HepG2 (cell line): ENCODE measurements around the gene GRM7. TPM values are rescaled to one million over a fixed set of nuclear protein-coding genes. Genes with fewer than 3 reads are reported as not detected.

Source experiments
- ATAC-seq: fragments of 200-7000 bp; cut with Tn5 transposase; 3 replicates; pipeline ENCODE4 v1.9.1; 2020; ENCODE audit warnings: mild to moderate bottlenecking, moderate library complexity
- BruUV-seq: library from RNA; stranded (reverse); fragments of 400-500 nt; replicated peaks from 2 replicates; lab custom pipeline; 2021; lab: Mats Ljungman, UMichigan
- CTCF ChIA-PET: fragments of 300-600 bp; formaldehyde crosslinking; extraction: SDS; loops from one replicate; lab custom pipeline; 2021; ENCODE audit warnings: low total read pairs, inconsistent platforms, low intra/inter-chr PET ratio; lab: Yijun Ruan, JAX
- POLR2A ChIA-PET: fragments of 350-600 bp; sonication (Branson Sonifier 250); formaldehyde crosslinking; loops from one replicate; lab custom pipeline; 2020; ENCODE audit warnings: antibody characterized with exemption, inconsistent platforms; lab: Yijun Ruan, JAX
- DNase-seq: peaks from one replicate; pipeline ENCODE4 v3.0.0-alpha.2; 2015; ENCODE audit warnings: low spot score
- FAIRE-seq: peaks from 3 replicates; lab custom pipeline; 2011; peaks lifted over from hg19 to GRCh38; lab: Jason Lieb, UNC
- H2AFZ ChIP-seq: one replicate; pipeline ENCODE4 v1.6.1; 2011; ENCODE audit warnings: low read length, inconsistent platforms
- H3K27ac ChIP-seq: fragments of 300-600 bp; 3 replicates; pipeline ENCODE4 v1.8.0; 2011; ENCODE audit warnings: mixed run types, mild to moderate bottlenecking, mixed read lengths, low read length, inconsistent platforms; ENCODE audit not compliant: insufficient read depth; ENCODE audit errors: extremely low read length
- H3K27me3 ChIP-seq, 2 experiments: fragments of 200-600 bp in 1 of 2; 2 replicates in 1 of 2; 3 replicates in 1 of 2; pipeline versions ENCODE4 v1.6.0 to v1.8.0; 2011; ENCODE audit warnings: low read length in 2 of 2, mild to moderate bottlenecking in 2 of 2, moderate library complexity in 2 of 2, inconsistent platforms in 1 of 2; ENCODE audit not compliant: insufficient read depth in 2 of 2, control insufficient read depth in 1 of 2
- H3K36me3 ChIP-seq, 2 experiments: fragments of 200-600 bp in 1 of 2; replicated peaks in 1 of 2; 2 replicates in 1 of 2; 3 replicates in 1 of 2; pipeline versions ENCODE4 v1.5.1 to v1.8.0; 2011; ENCODE audit warnings: low read length in 2 of 2, inconsistent platforms in 1 of 2; ENCODE audit not compliant: insufficient read depth in 2 of 2, control insufficient read depth in 1 of 2
- H3K4me1 ChIP-seq: 2 replicates; pipeline ENCODE4 v1.5.1; 2012; ENCODE audit warnings: low read length, inconsistent platforms; ENCODE audit not compliant: insufficient read depth
- H3K4me2 ChIP-seq: 2 replicates; pipeline ENCODE4 v1.6.0; 2011; ENCODE audit warnings: low read depth, low read length, inconsistent platforms
- H3K4me3 ChIP-seq, 3 experiments: fragments of 200-600 bp in 1 of 3; sonication (generic), shearing (Covaris generic) in 1 of 3; replicated peaks in 1 of 3; 2 replicates each; pipeline ENCODE4 v1.5.1; 2011 to 2016; ENCODE audit warnings: low read length in 3 of 3, inconsistent platforms in 2 of 3, low read depth in 2 of 3, mild to moderate bottlenecking in 2 of 3, control low read depth in 1 of 3, mixed read lengths in 1 of 3; ENCODE audit not compliant: insufficient read depth in 1 of 3
- H3K79me2 ChIP-seq: one replicate; pipeline ENCODE4 v1.6.1; 2011; ENCODE audit warnings: low read length, inconsistent platforms; ENCODE audit not compliant: insufficient read depth
- H3K9ac ChIP-seq: 2 replicates; pipeline ENCODE4 v1.6.0; 2011; ENCODE audit warnings: mild to moderate bottlenecking, low read depth, low read length, inconsistent platforms; ENCODE audit not compliant: insufficient read depth
- H3K9me3 ChIP-seq: 2 replicates; pipeline ENCODE4 v1.5.1; 2012; ENCODE audit warnings: mild to moderate bottlenecking, low read length
- H4K20me1 ChIP-seq: 2 replicates; pipeline ENCODE4 v1.6.0; 2011; ENCODE audit warnings: inconsistent platforms, mild to moderate bottlenecking, low read length, moderate library complexity; ENCODE audit not compliant: insufficient read depth
- BCL6 ChIP-seq: IDR thresholded peaks from 2 replicates; pipeline ENCODE4 v1.6.1; 2016; ENCODE audit warnings: missing genetic modification reagents, missing compliant biosample characterization
- CEBPB ChIP-seq: IDR thresholded peaks from 2 replicates; pipeline ENCODE4 v1.6.1; 2011; ENCODE audit warnings: low read depth, low read length, improper control_type of control experiment, borderline replicate concordance
- DDIT3 ChIP-seq: sonication (generic); formaldehyde crosslinking; IDR thresholded peaks from 2 replicates; pipeline ENCODE4 v1.4.0; 2020; ENCODE audit warnings: mild to moderate bottlenecking, missing genetic modification reagents
- MATR3 ChIP-seq: sonication (generic); formaldehyde crosslinking; IDR thresholded peaks from 2 replicates; pipeline ENCODE4 v1.4.0; 2020; ENCODE audit warnings: missing genetic modification reagents
- MAX ChIP-seq: IDR thresholded peaks from 2 replicates; pipeline ENCODE4 v1.6.1; 2012; ENCODE audit warnings: inconsistent platforms
- NR2F1 ChIP-seq, 2 experiments: fragments of 450-650 bp in 1 of 2; formaldehyde crosslinking in 1 of 2; IDR thresholded peaks; 2 replicates each; pipeline versions ENCODE4 v1.5.0 to v1.6.1; 2016 to 2020; ENCODE audit warnings: mild to moderate bottlenecking in 1 of 2, missing compliant biosample characterization in 1 of 2, missing genetic modification reagents in 1 of 2, moderate library complexity in 1 of 2
- PHF21A ChIP-seq: sonication (generic); formaldehyde crosslinking; IDR thresholded peaks from 2 replicates; pipeline ENCODE4 v1.5.0; 2020; ENCODE audit warnings: mild to moderate bottlenecking, missing genetic modification reagents
- REST ChIP-seq, 2 experiments: IDR thresholded peaks; 2 replicates each; pipeline ENCODE4 v1.6.1; 2011 to 2012; ENCODE audit warnings: low read length in 2 of 2, borderline replicate concordance in 1 of 2, low read depth in 1 of 2, mild to moderate bottlenecking in 1 of 2, moderate library complexity in 1 of 2
- RXRA ChIP-seq: sonication (generic); formaldehyde crosslinking; IDR thresholded peaks from 2 replicates; pipeline ENCODE4 v1.5.1; 2020; ENCODE audit warnings: missing genetic modification reagents
- SUZ12 ChIP-seq: fragments of 150-350 bp; IDR thresholded peaks from 2 replicates; pipeline ENCODE4 v1.6.1; 2014; ENCODE audit warnings: low read depth, low read length
- TEAD3 ChIP-seq: optimal IDR thresholded peaks from 2 replicates; pipeline ENCODE3; 2016; ENCODE audit warnings: borderline replicate concordance
- ZFP91 ChIP-seq: sonication (generic); formaldehyde crosslinking; IDR thresholded peaks from 2 replicates; pipeline ENCODE4 v1.9.0; 2022; ENCODE audit warnings: missing genetic modification reagents, mild to moderate bottlenecking, borderline replicate concordance
- ZNF468 ChIP-seq: sonication (generic); formaldehyde crosslinking; IDR thresholded peaks from 2 replicates; pipeline ENCODE4 v1.8.0; 2022; ENCODE audit warnings: mild to moderate bottlenecking, moderate library complexity, missing genetic modification reagents
- ZNF510 ChIP-seq: sonication (generic); formaldehyde crosslinking; IDR thresholded peaks from 2 replicates; pipeline ENCODE4 v1.4.0; 2020; ENCODE audit warnings: low read depth, mild to moderate bottlenecking, missing genetic modification reagents
- in situ Hi-C: cut with HindIII; loops from 2 replicates; pipeline ENCODE4 v1.10.0; 2017; ENCODE audit warnings: low pct_unique_long_range_greater_than_20kb; ENCODE audit not compliant: extremely low pct_ligation_motif_present
- intact Hi-C: fragments of 100-400 bp; cut with micrococcal nuclease; formaldehyde crosslinking; loops from one replicate; pipeline ENCODE4 v1.10.0; 2022; ENCODE audit not compliant: unreplicated experiment
- polyA plus RNA-seq, 8 experiments: library from polyadenylated mRNA; depleted of rRNA in 3 of 8; stranded (reverse) in 7 of 8; unstranded in 1 of 8; fragments of >200 nt; fragmentation: Illumina TruSeq in 4 of 8; extraction: Trizol in 4 of 8; gene quantifications; 2 replicates each; pipeline versions ENCODE4 v1.2.1 to v1.2.3, GENCODE V29; 2011 to 2016; ENCODE audit warnings: low read depth in 4 of 8, missing spikeins in 1 of 8, mixed read lengths in 1 of 8; ENCODE audit not compliant: insufficient read depth in 1 of 8
- total RNA-seq, 5 experiments: library from RNA; depleted of rRNA; stranded (reverse); fragments of >200 nt; fragmentation: Illumina TruSeq; extraction: Trizol; gene quantifications; 2 replicates each; pipeline ENCODE4 v1.2.3, GENCODE V29; 2016; ENCODE audit warnings: low read depth in 1 of 5

Gene GRM7
- total and polyA plus RNA-seq, 2 of the 13 experiments (the other 11 are each of a cell fraction or from before 2014, with no cell fraction given): not detected

- no peaks in the 10 kb centered on the region for H3K4me1 ChIP-seq
These were observed 17.8 kb downstream of the GRM7 start for GRCh38 chr3:6878731-6879130.

More at GRCh38 chr3:6878731-6879130, 17.8 kb downstream of the GRM7 start:
- H3K36me3 ChIP-seq: no peaks in the 10 kb centered on the region
- no peak overlapping the region for H2AFZ ChIP-seq
- no peaks in the 10 kb centered on the region for H3K79me2 ChIP-seq
- H3K4me2 ChIP-seq: no peak overlapping the region
- in situ Hi-C loops: no loop called here
- no peak overlapping the region for H3K27ac ChIP-seq
- ChIA-PET POLR2A (no interaction called here), CTCF (no interaction called here)
- BruUV-seq: no TSS peak
- H3K9me3 ChIP-seq: peaks cover 42% of the 10 kb centered on the region
- no peak overlapping the region for H3K9ac ChIP-seq
- no peaks in the 10 kb centered on the region for H3K27me3 ChIP-seq
- no peak overlapping the region for H3K4me3 ChIP-seq
- DNase-seq (no peak), ATAC-seq (no peak), FAIRE-seq (no peak)
- TF ChIP-seq MATR3 (CRISPR knock-in tag): no peak
- TF ChIP-seq DDIT3 (CRISPR knock-in tag): no peak
- TF ChIP-seq CEBPB: no peak
- TF ChIP-seq BCL6 (CRISPR knock-in tag): no peak
- TF ChIP-seq ZNF468: no peak
- TF ChIP-seq PHF21A (CRISPR knock-in tag): no peak
- TF ChIP-seq REST (IDR thresholded peaks at IDR 0.05; ENCODE audit: borderline replicate concordance in 1 of 2, low read depth in 1 of 2, low read length in 2 of 2): no peak
- TF ChIP-seq ZFP91: no peak
- no peak for TF ChIP-seq MAX
- TF ChIP-seq RXRA: no peak
- TF ChIP-seq ZNF510: no peak
- no peak for TF ChIP-seq NR2F1 (CRISPR knock-in tag; IDR thresholded peaks at IDR 0.05)
- no peak for TF ChIP-seq SUZ12
- TF ChIP-seq TEAD3 (CRISPR knock-in tag): no peak
- H4K20me1 ChIP-seq: no peaks in the 10 kb centered on the region
- intact Hi-C loops: no loop called here
